Tibial artery (tissue), 4 donors: Measurements from ENCODE around the gene IGF2BP3.

ENCODE experiments used
- DNase-seq, 2 donors: peaks; one replicate each; pipeline ENCODE4 v3.0.0-alpha.2; 2019
- H3K27ac ChIP-seq, 2 donors: fragments of 200-600 bp; sonication (generic) in 1 of 2; 1 replicate in 1 of 2; 2 replicates in 1 of 2; pipeline ENCODE4 v1.5.1; 2018 to 2019; ENCODE audit warnings: mild to moderate bottlenecking in 1 of 2
- H3K27me3 ChIP-seq, 2 donors: fragments of 200-600 bp; sonication (generic) in 1 of 2; one replicate each; pipeline versions ENCODE4 v1.5.1 to v1.6.0; 2016 to 2019
- H3K36me3 ChIP-seq, 3 donors: fragments of 200-600 bp; sonication (generic) in 2 of 3; one replicate each; pipeline ENCODE4 v1.5.1; 2016 to 2019; ENCODE audit warnings: mild to moderate bottlenecking in 2 of 3
- H3K4me1 ChIP-seq, 4 donors: fragments of 200-600 bp; sonication (generic) in 2 of 4; 1 replicate in 3 of 4; 2 replicates in 1 of 4; pipeline ENCODE4 v1.5.1; 2016 to 2019
- H3K4me3 ChIP-seq, 2 donors: fragments of 200-600 bp; sonication (generic) in 1 of 2; 1 replicate in 1 of 2; 2 replicates in 1 of 2; pipeline ENCODE4 v1.5.1; 2018 to 2019; ENCODE audit warnings: mild to moderate bottlenecking in 2 of 2
- H3K9me3 ChIP-seq, 3 donors: fragments of 200-600 bp; sonication (generic) in 1 of 3; one replicate each; pipeline ENCODE4 v1.5.1; 2016 to 2019
- CTCF ChIP-seq, 2 experiments: fragments of 200-600 bp in 1 of 2; fragments of 450-650 bp in 1 of 2; IDR thresholded peaks; one replicate each; pipeline ENCODE4 v1.5.1; 2017 to 2019; ENCODE audit warnings: antibody characterized with exemption in 2 of 2, mild to moderate bottlenecking in 1 of 2, moderate library complexity in 1 of 2
- intact Hi-C: fragments of 100-400 bp; cut with DNase I; formaldehyde crosslinking; loops from one replicate; pipeline ENCODE4 v1.15.0; 2023; ENCODE audit warnings: low total_unique reads

The IGF2BP3 gene

GRCh38 chr7:23387583-23387982, 82.7 kb downstream of the IGF2BP3 start:
- intact Hi-C loops: no loop called here
- Histone ChIP-seq H3K4me1 (no peaks in the 10 kb centered on the region), H3K27ac (no peak overlapping the region), H3K9me3 (no peaks in the 10 kb centered on the region), H3K4me3 (no peak overlapping the region), H3K36me3 (no peaks in the 10 kb centered on the region), H3K27me3 (no peaks in the 10 kb centered on the region)
- no peak for TF ChIP-seq CTCF (IDR thresholded peaks at IDR 0.05)
- DNase-seq: no peak

- TF ChIP-seq CTCF (IDR thresholded peaks at IDR 0.05): no peak
- H3K4me1 ChIP-seq: no peaks in the 10 kb centered on the region
- intact Hi-C loops: no loop called here
- H3K27ac ChIP-seq: no peak overlapping the region
- no peaks in the 10 kb centered on the region for H3K9me3 ChIP-seq
- no peaks in the 10 kb centered on the region for H3K27me3 ChIP-seq
- no peak overlapping the region for H3K4me3 ChIP-seq
- no peak for DNase-seq
- no peaks in the 10 kb centered on the region for H3K36me3 ChIP-seq
These were observed 85.2 kb downstream of the IGF2BP3 start for GRCh38 chr7:23385140-23385539.

GRCh38 chr7:23383225-23383624, 87.1 kb downstream of the IGF2BP3 start:
- TF ChIP-seq CTCF (IDR thresholded peaks at IDR 0.05): no peak

GRCh38 chr7:23380961-23381360, 89.3 kb downstream of the IGF2BP3 start:
- H3K4me3 ChIP-seq: no peak overlapping the region
- no peaks in the 10 kb centered on the region for H3K36me3 ChIP-seq
- no peak overlapping the region for H3K27ac ChIP-seq
- TF ChIP-seq CTCF (IDR thresholded peaks at IDR 0.05): no peak
- no peaks in the 10 kb centered on the region for H3K27me3 ChIP-seq
- H3K4me1 ChIP-seq: no peaks in the 10 kb centered on the region
- DNase-seq: no peak
- intact Hi-C loops: no loop called here
- no peaks in the 10 kb centered on the region for H3K9me3 ChIP-seq

More at GRCh38 chr7:23383225-23383624, 87.1 kb downstream of the IGF2BP3 start:
- Histone ChIP-seq H3K9me3 (no peaks in the 10 kb centered on the region), H3K27me3 (no peaks in the 10 kb centered on the region), H3K4me3 (no peak overlapping the region), H3K27ac (no peak overlapping the region), H3K4me1 (no peaks in the 10 kb centered on the region), H3K36me3 (no peaks in the 10 kb centered on the region)
- intact Hi-C loops: no loop called here
- no peak for DNase-seq

- H3K9me3 ChIP-seq: no peaks in the 10 kb centered on the region
- H3K4me1 ChIP-seq: no peaks in the 10 kb centered on the region
- no peaks in the 10 kb centered on the region for H3K36me3 ChIP-seq
- H3K27me3 ChIP-seq: no peaks in the 10 kb centered on the region
- no peak for TF ChIP-seq CTCF (IDR thresholded peaks at IDR 0.05)
- intact Hi-C loops: no loop called here
- H3K27ac ChIP-seq: no peak overlapping the region
- no peak overlapping the region for H3K4me3 ChIP-seq
- no peak for DNase-seq
These were observed 89.7 kb downstream of the IGF2BP3 start for GRCh38 chr7:23380556-23380955.

- Histone ChIP-seq H3K27ac (no peak overlapping the region), H3K4me3 (no peak overlapping the region), H3K27me3 (no peaks in the 10 kb centered on the region), H3K9me3 (no peaks in the 10 kb centered on the region), H3K36me3 (no peaks in the 10 kb centered on the region), H3K4me1 (no peaks in the 10 kb centered on the region)
- DNase-seq: no peak
- intact Hi-C loops: no loop called here
- no peak for TF ChIP-seq CTCF (IDR thresholded peaks at IDR 0.05)
These were observed 91.3 kb downstream of the IGF2BP3 start for GRCh38 chr7:23378996-23379395.
